Trophoblast cell (in vitro differentiated cells and primary cell): ENCODE data around the gene ZNF705A.
"Not testable (repeated sequence)": the region's sequence is repeated elsewhere in the genome, so short reads cannot be mapped to it uniquely, and the experiment has no call there.

Source experiments
- DNase-seq, 2 donors: peaks; one replicate each; pipeline ENCODE4 v3.0.0-alpha.2; 2016
- H2AFZ ChIP-seq: 2 replicates; pipeline ENCODE4 v1.6.1; 2013; ENCODE audit warnings: low read length, moderate library complexity, mild to moderate bottlenecking; ENCODE audit not compliant: insufficient read depth, poor library complexity
- H2AK5ac ChIP-seq: 2 replicates; pipeline ENCODE4 v1.6.1; 2013; ENCODE audit warnings: mild to moderate bottlenecking, low read length
- H2BK120ac ChIP-seq: 2 replicates; pipeline ENCODE4 v1.6.1; 2013; ENCODE audit warnings: low read length, mild to moderate bottlenecking, moderate library complexity; ENCODE audit not compliant: insufficient read depth, poor library complexity
- H2BK12ac ChIP-seq: 2 replicates; pipeline ENCODE4 v1.6.1; 2013; ENCODE audit warnings: mild to moderate bottlenecking, low read length, moderate library complexity
- H2BK5ac ChIP-seq: 2 replicates; pipeline ENCODE4 v1.6.1; 2013; ENCODE audit warnings: low read length, low read depth, moderate library complexity, mild to moderate bottlenecking; ENCODE audit not compliant: poor library complexity
- H3K14ac ChIP-seq: 2 replicates; pipeline ENCODE4 v1.6.1; 2013; ENCODE audit warnings: mild to moderate bottlenecking, low read length
- H3K18ac ChIP-seq: 2 replicates; pipeline ENCODE4 v1.6.1; 2013; ENCODE audit warnings: mild to moderate bottlenecking, low read length
- H3K23ac ChIP-seq: 2 replicates; pipeline ENCODE4 v1.6.1; 2013; ENCODE audit warnings: low read length
- H3K27ac ChIP-seq: 2 replicates; pipeline ENCODE4 v1.5.1; 2013; ENCODE audit warnings: low read depth, mild to moderate bottlenecking, inconsistent platforms, low read length, moderate library complexity
- H3K27me3 ChIP-seq: 2 replicates; pipeline ENCODE4 v1.6.1; 2013; ENCODE audit warnings: inconsistent platforms, mild to moderate bottlenecking, low read length, moderate library complexity; ENCODE audit not compliant: insufficient read depth
- H3K36me3 ChIP-seq, 2 experiments: 1 replicate in 1 of 2; 2 replicates in 1 of 2; pipeline ENCODE4 v1.6.1; 2013; ENCODE audit warnings: low read length in 2 of 2, mild to moderate bottlenecking in 2 of 2, moderate library complexity in 1 of 2; ENCODE audit not compliant: insufficient read depth in 2 of 2, control insufficient read depth in 1 of 2
- H3K4ac ChIP-seq: 2 replicates; pipeline ENCODE4 v1.6.1; 2013; ENCODE audit warnings: low read depth, mild to moderate bottlenecking, low read length, moderate library complexity
- H3K4me1 ChIP-seq, 2 experiments: 1 replicate in 1 of 2; 2 replicates in 1 of 2; pipeline ENCODE4 v1.6.1; 2013; ENCODE audit warnings: low read length in 2 of 2, mild to moderate bottlenecking in 2 of 2, moderate library complexity in 1 of 2; ENCODE audit not compliant: insufficient read depth in 2 of 2, control insufficient read depth in 1 of 2
- H3K4me2 ChIP-seq: 2 replicates; pipeline ENCODE4 v1.6.1; 2013; ENCODE audit warnings: inconsistent platforms, mild to moderate bottlenecking, low read length, moderate library complexity
- H3K4me3 ChIP-seq: 2 replicates; pipeline ENCODE4 v1.5.1; 2013; ENCODE audit warnings: mild to moderate bottlenecking, low read depth, low read length, inconsistent platforms
- H3K79me1 ChIP-seq: one replicate; pipeline ENCODE4 v1.6.1; 2013; ENCODE audit warnings: low read length
- H3K79me2 ChIP-seq: 2 replicates; pipeline ENCODE4 v1.6.1; 2013; ENCODE audit warnings: low read length, mild to moderate bottlenecking; ENCODE audit not compliant: control insufficient read depth, insufficient read depth, poor library complexity
- H3K9ac ChIP-seq: 2 replicates; pipeline ENCODE4 v1.6.1; 2013; ENCODE audit warnings: mild to moderate bottlenecking, low read length
- H3K9me3 ChIP-seq: 2 replicates; pipeline ENCODE4 v1.6.1; 2013; ENCODE audit warnings: low read depth, mild to moderate bottlenecking, control low read depth, inconsistent platforms, low read length; ENCODE audit not compliant: insufficient read depth
- H4K12ac ChIP-seq: 2 replicates; pipeline ENCODE4 v1.6.1; 2013; ENCODE audit warnings: low read depth, mild to moderate bottlenecking, low read length, moderate library complexity
- H4K8ac ChIP-seq: 2 replicates; pipeline ENCODE4 v1.6.1; 2013; ENCODE audit warnings: low read depth, mild to moderate bottlenecking, low read length, moderate library complexity
- H4K91ac ChIP-seq: one replicate; pipeline ENCODE4 v1.6.1; 2013; ENCODE audit warnings: low read depth, mild to moderate bottlenecking, low read length, moderate library complexity
- WGBS: extraction: QIAGEN DNeasy Blood & Tissue Kit; methylation state at CpG from one replicate; pipeline ENCODE4 v1.1.7; 2013; ENCODE audit warnings: missing lambda C conversion rate; ENCODE audit not compliant: insufficient read length, insufficient coverage; ENCODE audit errors: extremely low coverage; 5-methylcytosine and 5-hydroxymethylcytosine counted together

ZNF705A gene

GRCh38 chr12:8184206-8184605 lies 27.4 kb downstream of the ZNF705A start:
- not testable (repeated sequence) for DNase-seq, H3K27me3 ChIP-seq, H3K79me2 ChIP-seq, H3K79me1 ChIP-seq, H3K36me3 ChIP-seq, H2AK5ac ChIP-seq, H3K23ac ChIP-seq, H2BK5ac ChIP-seq, H3K4ac ChIP-seq, H2BK12ac ChIP-seq, H4K8ac ChIP-seq, H3K9me3 ChIP-seq, H3K14ac ChIP-seq, H4K91ac ChIP-seq, H3K27ac ChIP-seq, H2AFZ ChIP-seq, H3K18ac ChIP-seq, H3K4me1 ChIP-seq, H4K12ac ChIP-seq, H2BK120ac ChIP-seq, H3K4me2 ChIP-seq, H3K4me3 ChIP-seq, H3K9ac ChIP-seq
- no CpG with 5 or more reads among the region's 28 CpGs for WGBS

- H3K27me3 ChIP-seq, H3K9ac ChIP-seq, H3K4me2 ChIP-seq, H3K18ac ChIP-seq, H3K79me2 ChIP-seq, H2BK120ac ChIP-seq, H2AK5ac ChIP-seq, DNase-seq, H3K14ac ChIP-seq, H3K4ac ChIP-seq, H3K23ac ChIP-seq, H2AFZ ChIP-seq, H3K79me1 ChIP-seq, H4K12ac ChIP-seq, H4K8ac ChIP-seq, H3K9me3 ChIP-seq, H3K36me3 ChIP-seq, H2BK12ac ChIP-seq, H3K4me1 ChIP-seq, H2BK5ac ChIP-seq, H4K91ac ChIP-seq, H3K4me3 ChIP-seq, H3K27ac ChIP-seq: not testable (repeated sequence)
- WGBS: no CpG with 5 or more reads among the region's 2 CpGs
These were observed 31.3 kb downstream of the ZNF705A start for GRCh38 chr12:8188088-8188487.

- not testable (repeated sequence) for H3K79me1 ChIP-seq, H3K36me3 ChIP-seq, H3K18ac ChIP-seq
These were observed 41.0 kb downstream of the ZNF705A start for GRCh38 chr12:8197685-8198308.

GRCh38 chr12:8218711-8219382 lies 62.0 kb downstream of the ZNF705A start:
- not testable (repeated sequence) for H3K27ac ChIP-seq, H2BK120ac ChIP-seq, H3K9ac ChIP-seq, H3K79me2 ChIP-seq, H2BK12ac ChIP-seq, H2AFZ ChIP-seq, H3K14ac ChIP-seq, H4K12ac ChIP-seq, DNase-seq, H3K4me2 ChIP-seq, H3K9me3 ChIP-seq, H2AK5ac ChIP-seq, H4K8ac ChIP-seq, H3K18ac ChIP-seq, H4K91ac ChIP-seq, H3K27me3 ChIP-seq, H3K4me1 ChIP-seq, H3K36me3 ChIP-seq, H3K23ac ChIP-seq, H3K79me1 ChIP-seq, H3K4me3 ChIP-seq, H2BK5ac ChIP-seq, H3K4ac ChIP-seq
- no CpG with 5 or more reads among the region's 26 CpGs for WGBS

More at GRCh38 chr12:8197685-8198308, 41.0 kb downstream of the ZNF705A start:
- H3K27me3 ChIP-seq, H2AK5ac ChIP-seq, H3K4me1 ChIP-seq, H2BK12ac ChIP-seq, H3K9me3 ChIP-seq, H2BK120ac ChIP-seq, H3K23ac ChIP-seq, H2AFZ ChIP-seq, H3K14ac ChIP-seq, H4K12ac ChIP-seq, H4K8ac ChIP-seq, H3K9ac ChIP-seq, H4K91ac ChIP-seq, H3K4ac ChIP-seq, H3K79me2 ChIP-seq, H3K4me3 ChIP-seq, H2BK5ac ChIP-seq, H3K4me2 ChIP-seq, H3K27ac ChIP-seq: not testable (repeated sequence)
- DNase-seq: peak; percentile 2 to 27
- WGBS: no CpG with 5 or more reads among the region's 1 CpG
